Endometrial microvascular endothelial cells (primary cell): Measurements from ENCODE around the gene EFCAB11. TPM values are rescaled to one million over a fixed set of nuclear protein-coding genes. Genes with fewer than 3 reads are reported as not detected.

Experiments used
- in situ Hi-C: cut with HindIII; loops from 2 replicates; pipeline ENCODE4 v1.10.0; 2017; ENCODE audit warnings: low sequenced_read_pairs, low pct_unique_long_range_greater_than_20kb; ENCODE audit errors: inconsistent ontology term
- total RNA-seq: library from RNA; depleted of rRNA; stranded (reverse); fragments of >200 nt; gene quantifications from one replicate; pipeline ENCODE4 v1.2.3, GENCODE V29; 2015; ENCODE audit errors: inconsistent ontology term

Gene EFCAB11
- total RNA-seq, 1 donor from 2014 or later = 2.1 TPM

DNA sequence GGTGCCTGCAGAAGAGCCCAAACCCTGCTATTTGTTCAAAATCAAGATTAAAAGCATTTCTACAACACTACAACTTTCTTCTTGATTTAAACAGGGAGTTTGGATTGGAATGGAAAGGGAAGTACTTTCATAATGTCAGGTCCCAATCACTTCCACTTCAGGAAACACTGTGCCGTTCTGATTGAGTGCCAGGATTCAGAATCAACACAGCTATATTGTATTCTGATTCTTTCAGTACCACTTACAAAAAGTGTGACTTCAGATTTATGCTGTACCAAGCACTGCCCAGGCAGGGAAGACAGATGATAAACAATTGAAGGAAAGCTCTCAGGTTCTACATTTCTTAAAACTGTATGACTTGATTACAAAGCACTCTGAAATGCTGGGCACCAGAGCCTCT is 4.4 kb upstream of the EFCAB11 start:
- in situ Hi-C loops = no loop called here

DNA sequence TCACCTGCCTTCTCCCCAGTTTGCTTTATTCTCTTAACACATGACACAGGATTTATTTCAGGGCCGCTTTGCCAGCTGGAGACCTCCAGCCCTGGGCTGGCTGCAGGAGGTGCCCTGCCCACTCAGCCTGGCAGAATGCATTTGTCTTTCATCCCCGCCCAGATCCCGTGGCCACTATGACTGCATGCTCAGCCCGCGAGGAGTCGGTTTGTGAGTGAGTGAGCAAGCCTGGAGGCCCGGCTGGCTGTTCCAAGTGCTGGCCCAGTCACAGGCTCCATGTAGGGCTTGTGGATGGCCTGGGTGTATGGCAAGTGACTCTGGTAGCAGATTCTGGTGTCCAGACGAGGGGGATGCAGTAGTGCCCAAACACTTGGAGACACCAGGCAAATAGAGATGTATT is 3.3 kb upstream of the EFCAB11 start:
- in situ Hi-C loops = no loop called here

DNA sequence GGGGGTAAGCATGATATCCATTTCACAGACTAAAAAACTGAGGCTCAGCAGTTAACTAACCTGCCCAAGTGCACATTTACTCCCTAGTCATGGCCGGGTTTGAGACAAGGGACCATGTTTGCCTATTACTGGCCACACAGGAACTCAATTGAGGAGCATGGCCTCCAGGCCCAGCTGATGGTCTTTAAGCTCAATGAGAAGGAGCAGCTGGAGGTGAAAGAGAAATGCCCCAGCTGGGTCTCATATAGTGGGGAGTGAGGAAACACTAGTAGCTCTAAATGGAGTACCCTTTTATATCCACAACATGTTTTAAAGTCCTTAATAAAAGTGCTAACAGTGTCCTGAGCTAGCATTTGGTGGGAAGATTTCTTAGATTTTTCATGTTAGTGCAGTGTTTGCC is 2.8 kb upstream of the EFCAB11 start:
- in situ Hi-C loops = no loop called here

DNA sequence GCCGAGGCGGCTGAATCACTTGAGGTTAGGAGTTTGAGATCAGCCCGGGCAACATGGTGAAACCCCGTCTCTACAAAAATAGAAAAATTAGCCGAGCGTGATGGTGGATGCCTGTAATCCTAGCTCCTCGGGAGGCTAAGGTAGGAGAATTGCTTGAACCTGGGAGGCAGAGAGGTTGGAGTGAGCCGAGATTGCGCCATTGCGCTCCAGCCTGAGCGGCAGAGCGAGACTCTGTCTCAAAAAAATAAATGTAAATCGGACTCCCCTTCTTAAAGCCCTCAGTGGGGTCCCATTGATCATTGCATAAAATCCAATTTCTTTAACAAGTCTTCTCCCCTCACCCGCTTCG is 2.1 kb upstream of the EFCAB11 start:
- in situ Hi-C loops = no loop called here

DNA sequence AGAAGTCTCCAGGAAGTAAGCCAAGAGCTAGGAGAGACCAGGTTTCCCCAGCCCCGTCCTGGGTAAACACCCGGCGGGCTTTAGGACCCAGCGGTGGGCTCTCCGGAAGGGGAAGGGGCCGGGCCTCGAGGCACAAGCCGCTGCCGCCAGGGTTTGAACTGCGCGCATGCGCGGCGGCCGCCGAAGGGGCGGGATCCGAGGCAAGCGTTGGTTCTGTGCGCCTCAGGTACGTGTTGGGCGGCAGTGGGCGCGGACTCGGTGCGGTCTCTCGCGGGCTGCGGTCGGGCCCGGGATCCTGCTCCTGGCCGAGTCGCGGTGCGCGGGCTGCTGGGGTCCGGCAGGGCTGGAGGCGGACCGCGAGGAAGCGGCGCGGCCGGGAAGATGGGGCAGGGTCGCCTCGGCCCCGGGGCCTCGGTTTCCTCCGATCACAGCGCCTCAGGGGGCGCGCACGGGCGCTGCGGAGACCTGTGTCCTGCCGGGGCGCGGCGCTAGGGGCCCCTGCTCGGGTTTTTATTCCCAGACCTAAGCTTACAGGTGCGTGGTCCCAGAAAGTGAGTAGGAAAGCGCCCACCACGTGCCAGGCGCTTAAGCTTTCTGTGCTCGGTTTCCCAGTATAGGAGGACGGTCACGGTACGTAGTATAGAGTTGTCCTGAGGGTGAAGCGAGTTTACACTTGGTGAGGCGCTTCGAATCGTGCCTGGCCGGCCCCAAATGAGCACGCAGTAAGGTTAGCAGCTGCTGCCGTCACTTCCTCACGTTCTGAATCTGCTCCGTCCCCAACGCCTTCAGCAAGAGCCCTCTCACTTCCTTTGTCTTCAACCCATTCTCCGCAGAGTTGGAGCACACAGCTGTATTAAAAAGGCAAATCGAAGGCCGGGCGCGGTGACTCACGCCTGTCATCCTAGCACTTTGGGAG is 1.5 kb upstream of the EFCAB11 start, which contains the start of gene TDP1:
Gene TDP1 (plus strand): TSS at position 183 of the 916 bp plus-strand sequence. CDS start 7,188 bp downstream, outside the sequence.
- in situ Hi-C loops = no loop called here

DNA sequence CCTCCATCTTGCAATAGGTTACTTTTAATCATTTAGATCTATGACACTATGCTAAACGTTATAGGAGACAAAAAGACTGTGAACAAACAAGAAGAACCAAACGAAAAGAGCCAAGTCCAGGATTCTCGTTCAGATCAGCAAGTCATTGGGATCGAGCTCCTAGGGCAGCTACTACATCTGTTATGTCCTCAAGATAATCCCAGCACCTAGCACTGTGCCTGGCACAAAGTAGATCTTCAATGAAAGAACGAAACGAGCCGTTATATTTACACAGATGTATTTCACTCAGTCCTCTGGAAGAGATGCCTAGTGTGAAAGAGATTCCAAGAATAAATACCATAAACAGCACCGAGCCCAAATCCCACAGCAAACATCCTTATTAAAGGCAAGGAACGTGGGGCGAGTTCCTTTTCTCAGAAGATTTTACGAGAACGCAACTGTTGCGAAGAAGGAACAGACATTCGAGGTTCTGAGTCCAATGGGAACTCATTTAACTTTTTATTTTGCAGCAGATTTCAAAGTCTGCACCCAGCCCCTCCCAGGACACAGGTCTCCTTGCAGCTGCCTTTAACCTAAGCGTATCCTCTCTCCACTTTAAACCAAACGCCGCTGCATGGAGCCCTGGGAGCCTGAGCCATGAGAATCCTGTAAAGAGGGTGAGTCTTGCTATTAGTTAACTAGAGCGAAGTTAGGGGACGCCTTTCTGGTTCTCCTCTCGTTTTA is 653 bp upstream of the EFCAB11 start:
- in situ Hi-C loops = no loop called here

DNA sequence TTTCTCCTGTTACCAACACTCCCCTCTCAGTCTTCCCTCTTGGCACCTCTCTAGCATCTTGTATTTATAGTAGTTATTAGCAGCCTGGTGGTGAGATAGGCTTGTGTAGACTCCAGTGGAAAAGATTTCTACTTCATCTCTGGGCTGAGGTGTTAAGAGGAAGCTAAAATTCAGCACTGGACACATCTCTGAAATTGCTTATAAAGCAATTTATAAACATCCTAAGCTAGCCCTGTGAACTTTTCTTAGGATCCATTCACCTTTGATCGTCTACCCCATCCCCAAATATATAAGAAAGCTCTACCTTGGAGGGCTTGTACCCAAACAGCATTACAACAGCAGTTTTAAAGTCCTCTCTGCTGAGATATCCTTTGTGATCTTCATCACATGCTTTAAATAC is 928 bp downstream of the EFCAB11 start:
- in situ Hi-C loops = no loop called here

DNA sequence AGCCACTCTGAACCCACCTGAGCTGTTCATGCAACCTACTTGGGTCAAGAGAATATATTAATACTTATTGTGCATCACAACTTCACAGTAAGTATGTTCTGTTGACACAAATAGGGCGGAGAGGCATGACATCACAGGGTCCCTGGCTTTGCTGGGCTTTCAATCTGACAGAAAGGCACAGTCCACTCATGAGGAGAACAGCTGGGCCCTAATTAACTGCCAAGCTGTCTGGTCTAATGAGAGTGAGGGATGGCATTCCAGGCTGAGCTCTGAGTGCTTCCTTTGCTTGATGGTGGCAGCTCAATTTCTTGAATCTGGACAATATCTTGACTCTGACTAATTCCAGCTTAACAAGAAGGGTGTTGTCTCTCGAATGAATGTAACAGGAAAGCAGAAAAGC is 2.0 kb downstream of the EFCAB11 start:
- in situ Hi-C loops = no loop called here

DNA sequence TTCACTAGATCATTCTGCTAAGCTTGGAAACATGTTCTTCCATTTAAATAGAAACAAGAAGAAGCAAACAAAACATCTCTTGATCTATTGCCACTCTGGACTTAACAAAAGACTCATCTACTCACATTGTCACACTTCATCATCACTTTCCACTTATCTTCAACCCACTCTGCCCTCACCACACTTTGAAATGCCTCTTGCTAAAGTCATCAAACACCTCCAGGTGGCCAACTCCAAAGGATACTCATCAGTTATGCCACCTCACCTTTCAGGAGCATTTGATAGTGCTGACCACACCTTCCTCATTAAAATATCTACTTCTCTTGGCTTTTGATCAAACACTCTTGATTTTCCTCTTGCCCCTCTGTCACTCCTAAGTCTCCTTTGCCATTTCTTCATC is 7.2 kb downstream of the EFCAB11 start:
- in situ Hi-C loops = no loop called here

DNA sequence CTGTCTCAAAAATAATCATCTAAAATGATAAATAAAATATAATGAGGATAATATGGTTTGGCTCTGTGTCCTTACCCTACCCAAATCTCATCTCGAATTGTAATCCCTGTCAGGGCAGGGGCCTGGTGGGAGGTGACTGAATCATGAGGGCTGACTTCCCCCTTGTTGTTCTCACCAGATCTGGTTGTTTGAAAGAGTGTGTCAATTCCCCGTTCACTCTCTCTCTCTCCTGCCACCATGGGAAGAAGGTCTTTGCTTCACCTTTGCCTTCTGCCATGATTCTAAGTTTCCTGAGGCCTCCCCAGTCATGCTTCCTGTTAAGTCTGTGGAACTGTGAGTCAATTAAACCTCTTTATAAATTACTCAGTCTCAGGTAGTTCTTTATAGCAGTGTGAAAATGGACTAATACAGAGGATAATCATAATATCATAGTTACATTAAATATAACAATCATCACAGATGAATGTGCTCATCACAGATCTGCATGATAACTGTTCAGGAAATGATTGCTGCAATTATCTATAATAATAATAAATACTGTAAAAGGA is 12.6 kb downstream of the EFCAB11 start:
- in situ Hi-C loops = no loop called here

DNA sequence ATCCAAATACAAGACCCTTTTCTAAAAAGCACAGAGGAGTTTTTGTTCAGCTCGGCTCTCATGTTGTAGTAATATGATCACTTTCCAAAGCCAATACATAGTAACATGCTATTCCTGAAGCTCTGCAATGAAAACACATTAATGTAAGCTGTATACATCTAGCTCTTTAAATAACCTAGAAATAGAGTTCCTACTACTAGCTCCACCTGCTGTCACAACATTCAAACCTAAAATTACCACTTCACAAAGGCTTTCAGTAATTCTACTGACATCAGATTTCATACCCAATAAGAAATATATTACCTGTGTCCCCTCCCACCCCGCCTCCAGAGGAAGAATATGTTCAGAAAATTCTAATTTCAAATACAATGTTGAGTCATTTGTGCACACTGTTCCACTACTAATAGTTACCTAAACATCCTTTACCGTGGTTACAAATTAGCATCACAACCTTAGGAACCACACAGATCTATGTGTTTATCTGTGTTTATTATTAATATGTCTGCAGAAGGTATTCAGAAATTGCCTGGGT is 17.8 kb downstream of the EFCAB11 start:
- in situ Hi-C loops = no loop called here

DNA sequence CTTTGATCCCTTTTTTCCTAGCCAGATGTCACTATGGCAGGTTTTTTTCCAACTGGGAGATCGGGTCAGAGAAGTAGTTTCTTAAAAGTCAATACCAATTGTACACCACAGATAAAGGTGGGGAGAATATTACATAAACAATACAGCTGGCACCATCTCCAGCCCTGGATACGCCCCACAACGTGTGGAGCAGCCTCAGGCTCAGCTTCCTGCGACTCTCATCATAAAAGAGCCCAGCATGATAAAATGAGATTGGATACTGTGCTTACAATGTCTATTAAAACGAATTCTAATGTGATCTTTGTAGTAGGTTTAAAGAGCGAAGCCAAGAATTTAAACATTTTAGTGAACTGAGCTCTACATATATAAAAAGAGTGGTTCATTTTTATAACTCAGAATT is 21.5 kb downstream of the EFCAB11 start:
- in situ Hi-C loops = no loop called here

DNA sequence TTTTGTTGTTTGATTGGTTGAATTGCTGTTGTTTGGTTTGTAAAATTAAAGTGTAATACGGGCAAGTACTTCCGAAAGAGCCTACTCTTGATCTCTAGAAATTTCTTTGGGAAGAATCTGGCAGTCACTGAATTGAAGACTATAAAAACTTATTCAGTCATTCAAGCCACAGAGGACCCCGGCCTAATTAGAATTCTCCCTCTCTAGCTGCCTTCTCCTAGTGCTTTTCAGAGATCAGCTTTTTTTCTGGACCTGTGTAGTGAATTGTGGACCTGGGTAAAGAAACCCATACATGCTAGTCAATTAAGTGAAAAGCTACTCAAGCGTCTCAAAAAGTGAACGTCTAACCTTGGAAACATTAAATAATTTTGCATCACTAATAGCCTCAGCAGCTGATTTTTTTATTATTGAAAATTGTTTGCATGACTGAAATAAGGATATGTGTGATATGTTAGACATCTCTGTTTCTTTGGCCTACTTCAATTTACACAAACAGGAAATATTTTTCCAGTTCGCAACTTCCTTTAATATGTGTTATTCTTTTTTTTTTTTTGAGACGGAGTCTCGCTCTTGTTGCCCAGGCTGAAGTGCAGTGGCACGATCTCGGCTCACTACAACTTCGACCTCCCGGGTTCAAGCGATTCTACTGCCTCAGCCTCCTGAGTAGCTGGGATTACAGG is 27.2 kb downstream of the EFCAB11 start:
- in situ Hi-C loops = no loop called here

DNA sequence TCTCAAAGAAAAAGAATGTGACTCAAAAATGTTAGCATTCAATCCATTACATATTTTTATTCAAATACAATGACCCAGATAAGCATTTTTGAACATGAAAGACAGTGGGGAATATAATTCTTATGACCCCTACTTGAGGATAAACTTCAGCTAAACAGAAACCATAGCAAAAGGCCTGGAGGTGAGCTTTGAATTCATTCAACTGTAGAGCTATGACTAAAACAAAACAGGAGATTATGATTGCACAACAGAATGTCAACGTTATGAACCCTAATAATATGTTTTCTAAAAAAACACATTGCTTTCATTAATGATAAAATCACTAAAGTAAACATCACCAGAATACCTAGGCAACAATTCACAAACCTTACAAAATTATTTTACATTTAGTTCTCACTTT is 27.8 kb downstream of the EFCAB11 start:
- in situ Hi-C loops = no loop called here

DNA sequence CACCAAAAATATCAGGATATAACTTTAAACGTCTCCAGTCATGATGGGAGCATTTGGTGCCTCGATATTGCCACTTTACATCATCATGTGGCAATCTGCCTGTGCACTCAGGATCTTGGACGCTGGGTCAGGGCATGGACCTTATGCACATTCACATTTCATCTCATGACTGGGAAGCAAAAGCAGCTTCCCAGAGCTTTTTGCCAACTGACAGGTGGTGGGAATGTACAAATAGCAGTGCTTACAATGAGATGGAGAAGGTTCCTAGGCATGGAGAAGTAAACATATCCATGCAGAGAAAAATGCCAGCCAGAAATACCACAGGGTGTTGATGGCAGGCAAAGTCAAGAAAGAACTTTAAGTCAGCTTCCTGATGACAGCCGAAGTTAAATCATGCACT is 30.3 kb downstream of the EFCAB11 start:
- in situ Hi-C loops = no loop called here

DNA sequence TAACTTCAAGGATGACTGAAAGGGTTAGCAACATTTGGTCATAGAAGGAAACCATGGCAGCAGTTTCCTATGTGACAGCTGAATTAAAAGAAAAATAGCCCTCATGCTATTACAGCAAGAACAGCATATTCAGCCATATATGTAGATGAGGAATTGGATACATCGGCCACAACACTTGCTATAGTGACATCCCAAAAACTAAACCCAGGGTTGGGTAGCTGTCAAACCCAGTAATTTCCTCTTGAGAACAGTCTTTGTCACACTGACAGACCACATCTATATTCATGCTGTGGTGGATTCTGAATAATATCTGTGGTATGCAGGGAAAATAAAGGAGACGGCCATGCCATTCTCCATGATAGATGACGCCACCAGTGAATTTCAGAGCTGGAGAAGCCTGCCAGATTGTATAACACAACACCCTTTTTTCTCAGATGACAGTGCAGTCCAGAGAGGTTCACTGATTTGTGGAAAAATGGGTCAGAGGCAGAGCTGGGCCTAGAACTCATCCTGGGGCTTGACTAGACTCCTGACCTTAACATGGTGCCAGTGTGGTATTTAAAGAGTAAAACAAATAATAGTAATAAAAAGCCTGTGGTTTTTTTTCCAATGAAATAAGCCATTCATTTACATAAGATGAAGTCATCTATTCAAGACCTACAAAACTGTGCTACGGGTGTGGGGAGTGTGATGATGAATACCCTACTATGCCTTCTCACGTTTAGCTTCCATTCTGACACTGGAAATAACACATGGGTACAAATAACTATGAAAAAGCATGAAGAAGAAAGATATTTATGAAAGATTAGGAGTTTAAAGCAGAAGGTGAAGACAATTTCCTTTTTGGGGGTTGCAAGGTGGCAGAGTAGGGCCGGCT is 32.3 kb downstream of the EFCAB11 start:
- in situ Hi-C loops = no loop called here

DNA sequence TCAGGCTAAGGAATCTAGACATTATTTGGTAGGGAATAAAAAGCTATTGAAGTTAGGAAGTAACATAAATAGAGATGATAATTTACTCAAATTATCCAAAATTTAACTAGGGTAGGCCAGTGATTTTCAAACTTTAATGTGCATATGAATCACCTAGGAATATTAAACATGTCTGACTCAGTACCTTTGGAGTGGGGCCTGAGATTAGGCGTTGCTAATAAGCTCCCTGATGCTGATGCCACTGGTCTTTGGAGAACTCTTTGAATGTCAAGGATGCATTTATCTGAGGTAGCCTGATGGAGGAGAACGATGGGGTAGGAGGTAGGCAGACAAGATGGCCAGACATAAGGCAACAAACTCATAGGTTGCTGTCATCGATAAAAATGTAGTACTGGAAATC is 33.2 kb downstream of the EFCAB11 start:
- in situ Hi-C loops = no loop called here

DNA sequence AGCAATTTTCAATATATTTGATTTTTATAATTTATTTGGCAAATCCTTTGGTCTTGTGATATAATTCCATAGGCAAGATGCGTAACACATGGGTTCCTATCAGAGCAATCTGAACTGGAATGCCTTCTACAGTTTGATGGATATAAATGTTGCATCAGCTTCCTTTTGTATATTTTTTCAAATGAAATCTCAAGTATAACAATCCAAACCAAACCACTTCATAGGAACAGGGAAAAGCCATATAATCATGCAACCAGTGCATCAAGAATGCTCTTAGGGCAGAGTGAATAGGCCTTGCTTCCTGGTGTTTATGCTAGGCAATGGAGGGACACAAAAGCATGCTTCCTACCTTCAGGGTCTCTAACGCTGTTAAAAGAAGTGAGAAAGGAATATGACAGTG is 34.5 kb downstream of the EFCAB11 start:
- in situ Hi-C loops = no loop called here
